ENCODE measurements around the gene KIF1A. TPM values are rescaled to one million over a fixed set of nuclear protein-coding genes. Genes with fewer than 3 reads are reported as not detected.
"Not testable (repeated sequence)": the region's sequence is repeated elsewhere in the genome, so short reads cannot be mapped to it uniquely, and the experiment has no call there.

The KIF1A gene
- total and polyA plus RNA-seq, 2 donors (not counting 3 experiments of a cell fraction or from before 2014, with no cell fraction given), result 0.11 to 0.64 TPM

GRCh38 chr2:240675345-240675744 lies 144.7 kb downstream of the KIF1A start:
- peak; percentile 94 for FAIRE-seq
- H3K9ac ChIP-seq (replicated peaks; ENCODE audit: extremely low read depth, insufficient read depth, low read length); H3K27me3 ChIP-seq (ENCODE audit: control insufficient read depth in 2 of 2, insufficient read depth in 2 of 2, low read length in 2 of 2); POLR2A ChIA-PET; H3K27ac ChIP-seq (ENCODE audit: insufficient read depth, low read depth, low read length); H3K9me1 ChIP-seq (replicated peaks; ENCODE audit: control insufficient read depth, extremely low read depth, insufficient read depth, low read length); H3K36me3 ChIP-seq (ENCODE audit: control insufficient read depth in 2 of 2, extremely low read depth in 1 of 2, insufficient read depth in 2 of 2, low read length in 2 of 2); H3K9me3 ChIP-seq (replicated peaks; ENCODE audit: control insufficient read depth, insufficient read depth, low read length); CTCF ChIA-PET; H3K4me2 ChIP-seq (ENCODE audit: insufficient read depth, low read length); H2AFZ ChIP-seq (ENCODE audit: low read depth, low read length); intact Hi-C loops (cut with micrococcal nuclease); BruUV-seq (replicated peaks); H3K4me1 ChIP-seq (ENCODE audit: control insufficient read depth, extremely low read depth, insufficient read depth, low read length); dilution Hi-C loops (cut with MboI; ENCODE audit: extremely low pct_ligation_motif_present, low sequenced_read_pairs); DNase-seq (ENCODE audit: low read depth, low spot score); H3K79me2 ChIP-seq (ENCODE audit: control insufficient read depth, insufficient read depth, low read length); H3K4me3 ChIP-seq (replicated peaks in 1 of 3; ENCODE audit: insufficient read depth in 1 of 3, low read depth in 1 of 3, low read length in 3 of 3); H4K20me1 ChIP-seq (replicated peaks; ENCODE audit: control insufficient read depth, extremely low read depth, insufficient read depth, low read length): not testable (repeated sequence)

GRCh38 chr2:240674461-240675184 lies 145.4 kb downstream of the KIF1A start:
- POLR2A ChIA-PET, result not testable (repeated sequence)

More at GRCh38 chr2:240674461-240675184, 145.4 kb downstream of the KIF1A start:
- H3K27ac ChIP-seq (ENCODE audit: insufficient read depth, low read depth, low read length); H3K4me3 ChIP-seq (replicated peaks in 1 of 3; ENCODE audit: insufficient read depth in 1 of 3, low read depth in 1 of 3, low read length in 3 of 3); BruUV-seq (replicated peaks); intact Hi-C loops (cut with micrococcal nuclease); dilution Hi-C loops (cut with MboI; ENCODE audit: extremely low pct_ligation_motif_present, low sequenced_read_pairs); DNase-seq (ENCODE audit: low read depth, low spot score); H3K9ac ChIP-seq (replicated peaks; ENCODE audit: extremely low read depth, insufficient read depth, low read length); H3K27me3 ChIP-seq (ENCODE audit: control insufficient read depth in 2 of 2, insufficient read depth in 2 of 2, low read length in 2 of 2); H3K4me1 ChIP-seq (ENCODE audit: control insufficient read depth, extremely low read depth, insufficient read depth, low read length); FAIRE-seq; H3K36me3 ChIP-seq (ENCODE audit: control insufficient read depth in 2 of 2, extremely low read depth in 1 of 2, insufficient read depth in 2 of 2, low read length in 2 of 2); H3K79me2 ChIP-seq (ENCODE audit: control insufficient read depth, insufficient read depth, low read length); H3K4me2 ChIP-seq (ENCODE audit: insufficient read depth, low read length); H3K9me3 ChIP-seq (replicated peaks; ENCODE audit: control insufficient read depth, insufficient read depth, low read length); H4K20me1 ChIP-seq (replicated peaks; ENCODE audit: control insufficient read depth, extremely low read depth, insufficient read depth, low read length); H3K9me1 ChIP-seq (replicated peaks; ENCODE audit: control insufficient read depth, extremely low read depth, insufficient read depth, low read length); H2AFZ ChIP-seq (ENCODE audit: low read depth, low read length): not testable (repeated sequence)
- CTCF ChIA-PET, result interaction anchor here (1.7 kb wide), 1 partner anchor 166 kb away, joined by 4 read pairs; no protein-coding TSS in a partner anchor

Measured in endothelial cell of umbilical vein (primary cell).